ENCODE measurements around the gene ZNF800.

The ZNF800 gene

DNA sequence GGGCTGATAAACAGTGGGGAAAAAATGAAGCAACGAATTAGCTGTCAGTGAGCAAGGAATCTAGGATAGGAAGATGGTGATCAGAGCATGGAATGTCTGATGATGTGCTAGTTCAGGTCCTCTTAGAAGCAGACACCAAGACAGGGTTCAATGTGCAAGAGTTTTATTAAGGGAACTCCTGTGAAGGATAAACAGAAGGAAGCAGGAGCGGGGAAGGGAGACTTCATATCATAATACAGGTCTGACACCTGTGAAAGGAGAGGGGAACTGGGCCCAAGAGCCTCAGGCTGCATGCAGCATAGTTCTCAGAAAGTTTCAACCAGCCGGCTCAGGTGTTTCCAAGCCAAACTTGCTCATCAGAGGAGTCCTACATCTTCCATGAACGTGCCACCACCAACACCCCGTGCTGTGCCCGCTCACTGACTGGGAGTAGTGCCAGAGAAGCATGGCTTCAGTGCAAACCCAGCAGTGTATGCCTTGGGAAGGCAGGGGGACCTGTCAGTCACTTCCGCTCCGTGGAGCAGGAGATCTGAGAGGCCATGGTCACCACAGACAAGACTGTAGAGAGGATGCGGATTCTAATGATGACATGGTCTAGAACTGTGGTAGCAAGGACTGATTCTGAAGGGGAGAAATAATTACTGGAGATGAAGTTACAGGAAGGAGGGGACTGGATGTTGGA, 45.8 kb downstream of the ZNF800 start:
- DNase-seq (ENCODE audit: low read depth), result no peak

DNA sequence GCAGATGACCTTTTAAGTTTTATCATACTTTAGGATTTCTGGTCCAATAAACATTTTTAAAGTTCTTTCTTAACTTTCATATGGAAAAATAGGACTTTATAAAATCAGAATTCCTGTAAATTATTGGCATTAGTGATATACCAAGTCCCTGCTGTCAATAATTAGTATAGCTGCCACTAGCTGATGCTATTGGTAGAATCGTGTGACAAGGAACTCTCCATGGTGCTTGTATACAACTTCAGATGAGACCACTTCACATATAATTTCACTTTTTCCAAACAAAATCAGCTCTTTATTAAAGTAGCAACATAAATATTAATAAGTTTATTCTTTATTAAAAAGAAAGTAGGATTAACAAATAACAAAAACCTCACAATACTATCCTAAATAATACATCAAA, 49.9 kb downstream of the ZNF800 start:
- no peak for DNase-seq (ENCODE audit: low read depth)

DNA sequence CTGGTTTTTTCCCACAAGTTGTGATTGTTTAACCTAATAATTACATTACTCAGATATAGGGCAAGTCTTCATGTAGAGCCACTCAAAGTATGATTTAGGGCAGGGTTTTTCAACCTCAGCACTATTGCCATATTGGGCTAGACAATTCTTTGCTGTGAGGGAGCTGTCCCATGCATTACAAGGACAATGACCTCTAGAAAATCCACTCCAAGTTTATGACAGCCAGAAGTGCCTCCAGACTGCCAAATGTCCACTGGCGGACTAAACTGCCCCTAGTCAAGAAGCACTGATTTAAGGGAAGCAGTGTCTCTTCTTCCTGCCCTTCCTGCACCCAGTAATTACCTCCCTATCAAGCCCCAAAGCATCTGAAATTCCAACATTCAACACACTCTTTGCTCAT, 54.4 kb downstream of the ZNF800 start:
- DNase-seq (ENCODE audit: low read depth), result no peak

DNA sequence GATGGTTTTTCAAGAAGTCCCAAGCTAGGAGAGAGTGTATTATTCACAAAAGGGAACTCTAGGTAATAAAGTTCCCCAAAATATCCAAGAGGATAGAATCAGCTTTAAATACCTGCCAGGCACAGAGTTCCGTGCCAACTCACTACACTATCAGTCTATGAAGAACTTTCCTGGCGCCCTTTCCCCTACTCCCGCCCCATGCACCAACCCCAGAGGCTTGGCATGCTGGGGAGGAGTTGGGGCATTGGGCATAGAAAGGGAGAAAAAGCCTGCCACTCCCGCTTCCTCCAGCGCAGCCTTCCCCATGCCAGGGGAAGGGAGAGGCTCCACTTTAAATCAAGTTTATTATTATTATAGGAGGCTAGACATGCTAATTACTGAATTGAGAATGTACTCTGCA, 54.9 kb downstream of the ZNF800 start:
- no peak for DNase-seq (ENCODE audit: low read depth)

DNA sequence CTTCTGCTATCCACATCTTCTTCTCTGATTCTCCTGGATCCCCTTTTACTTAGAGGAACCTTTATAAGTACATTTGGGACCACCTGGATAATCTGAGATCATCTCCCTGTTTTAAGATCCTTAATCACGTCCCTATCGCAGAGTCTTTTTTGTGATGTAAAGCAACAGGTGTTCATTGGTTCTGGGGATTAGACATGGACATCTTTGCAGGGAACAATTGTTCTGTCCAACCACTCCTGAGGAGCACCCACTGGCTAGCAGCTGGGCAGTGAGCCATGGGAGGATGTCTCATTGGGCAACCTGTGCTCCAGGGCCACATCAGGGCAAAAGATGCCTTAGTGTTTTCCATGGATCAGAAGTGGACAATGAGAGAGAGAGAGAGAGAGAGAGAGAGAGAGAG, 56.0 kb downstream of the ZNF800 start:
- no peak for DNase-seq (ENCODE audit: low read depth)

DNA sequence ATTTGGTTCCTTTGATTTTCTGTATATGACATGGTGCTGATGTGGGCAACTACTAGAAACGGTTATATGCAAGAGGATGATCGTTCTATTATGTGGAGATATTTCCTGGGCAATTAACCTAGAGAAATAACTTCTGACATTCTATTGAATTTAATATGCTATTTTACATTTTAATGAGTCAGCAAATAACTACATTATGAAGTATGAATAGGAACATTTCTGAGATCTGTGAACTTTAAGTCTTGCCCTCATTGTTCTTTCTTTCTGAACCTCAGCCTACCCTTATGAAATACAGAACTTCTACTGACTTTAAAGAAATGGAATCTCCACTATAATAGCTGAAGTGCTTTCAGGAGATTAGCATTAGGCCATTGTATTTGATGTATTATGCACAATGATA, 59.6 kb downstream of the ZNF800 start:
- no peak for DNase-seq (ENCODE audit: low read depth)

DNA sequence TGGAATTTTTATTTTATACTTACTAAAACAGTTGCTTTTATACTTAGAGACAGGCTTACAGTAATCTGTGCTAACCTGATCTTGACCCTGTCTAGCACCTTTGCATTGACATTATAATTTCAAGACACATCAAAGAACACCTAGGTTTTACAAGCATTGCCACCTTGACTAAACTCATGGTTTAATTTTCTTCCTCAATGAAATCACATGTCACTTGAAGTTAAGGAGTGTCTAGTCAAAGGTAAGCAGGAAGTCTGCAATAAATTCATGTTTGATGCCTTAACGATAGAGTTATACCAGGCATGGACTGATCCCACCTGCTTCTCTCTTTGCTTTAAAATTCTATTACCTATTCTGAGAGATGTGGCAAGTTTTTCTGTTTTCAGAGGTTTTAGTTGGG, 62.4 kb downstream of the ZNF800 start:
- DNase-seq (ENCODE audit: low read depth), result no peak

DNA sequence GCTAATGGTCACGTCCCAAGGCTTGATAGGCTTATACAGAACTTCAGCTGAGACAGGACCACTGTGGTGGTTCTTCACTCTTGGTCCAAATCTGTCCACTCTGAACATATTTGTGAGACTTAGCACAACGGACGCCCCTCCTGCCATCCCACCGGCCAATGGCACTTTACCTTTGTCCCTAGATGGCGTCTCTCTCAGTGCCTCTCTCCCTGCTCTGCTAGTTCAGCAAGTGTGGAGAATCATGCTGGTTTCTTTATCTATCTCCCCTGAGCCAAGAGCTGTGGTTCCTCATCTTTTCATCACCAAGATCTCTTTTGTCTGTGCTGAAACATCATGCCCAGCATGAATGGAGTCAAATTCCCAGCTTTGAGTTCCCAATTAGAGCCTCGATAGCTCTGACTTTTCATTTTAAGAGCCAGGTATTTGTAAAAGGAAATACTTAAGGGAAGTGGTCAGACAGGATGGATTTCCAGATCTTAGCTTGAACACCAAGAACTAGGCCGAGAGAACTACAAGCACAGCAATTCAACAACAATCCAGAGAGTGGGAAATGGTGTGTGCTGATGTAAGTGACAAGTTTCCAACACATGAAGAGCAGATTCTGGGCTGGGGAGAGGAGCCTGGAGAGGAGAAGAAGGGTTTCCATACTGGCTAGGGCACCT, 69.5 kb downstream of the ZNF800 start:
- no peak for DNase-seq (ENCODE audit: low read depth)

DNA sequence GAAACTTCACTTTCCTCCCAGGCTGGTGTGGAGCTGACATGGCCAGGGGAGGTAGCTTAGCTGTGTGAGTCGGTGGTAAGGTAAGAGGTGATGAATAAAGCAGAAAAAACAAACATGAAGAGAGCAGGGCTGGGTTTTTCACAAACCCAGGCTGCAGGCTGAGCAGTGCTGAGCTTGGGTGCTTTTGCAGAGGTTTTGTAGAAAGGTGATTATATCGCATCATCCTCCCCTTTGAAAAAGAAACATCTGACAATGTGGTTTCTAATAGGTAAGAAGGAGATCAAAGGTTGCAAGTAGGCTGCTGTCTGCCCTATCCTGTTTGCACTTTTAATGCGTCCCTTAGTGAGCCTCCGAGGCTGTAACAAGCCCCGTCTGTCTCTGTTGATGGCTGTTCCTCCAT, 70.2 kb downstream of the ZNF800 start:
- no peak for DNase-seq (ENCODE audit: low read depth)

DNA sequence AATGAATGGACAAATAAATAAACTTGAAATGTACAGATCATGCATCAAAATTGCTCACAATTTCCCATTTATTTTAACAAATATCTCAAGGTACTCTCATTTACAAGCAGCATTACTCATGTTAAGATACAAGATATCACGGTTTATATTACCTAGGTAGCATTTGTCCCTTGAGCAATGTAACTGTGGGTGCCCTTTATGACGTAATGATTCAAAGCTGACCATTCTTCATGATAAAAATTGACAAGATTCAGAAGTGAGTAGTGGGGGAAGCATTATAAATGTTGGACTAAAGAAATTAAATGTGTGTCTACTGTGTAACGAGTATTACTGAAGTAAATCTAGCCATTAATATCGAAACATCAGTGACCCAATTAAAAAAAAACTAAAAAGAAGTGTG, 71.5 kb downstream of the ZNF800 start:
- DNase-seq (ENCODE audit: low read depth), result no peak
